Measurements from ENCODE around the gene TEAD1. TPM values are rescaled to one million over a fixed set of nuclear protein-coding genes. Genes with fewer than 3 reads are reported as not detected.

Gene TEAD1
- total and polyA plus RNA-seq, 9 of the 15 experiments (the other 6 are each of a cell fraction or from before 2014, with no cell fraction given) = 1.7 to 17.7 (median 10.8) TPM

GRCh38 chr11:12989428-12990161, 315.4 kb downstream of the TEAD1 start (continued):
- TF ChIP-seq CHD7 (IDR thresholded peaks at IDR 0.05; ENCODE audit: low read depth, low read length) (no peak), PHF20 (IDR thresholded peaks at IDR 0.05; ENCODE audit: partially characterized antibody) (no peak), ZNF707 (CRISPR knock-in tag; conservative IDR thresholded peaks at IDR 0.05) (no peak), ZBTB11 (CRISPR knock-in tag; IDR thresholded peaks at IDR 0.05) (peak in 1 of 3 experiments; percentile 43; a peak in 1 of 6 replicates), RCOR1 (IDR thresholded peaks at IDR 0.05; ENCODE audit: borderline replicate concordance in 1 of 2, low read depth in 2 of 2, low read length in 2 of 2) (peak; percentile 84 to 98), ZNF518B (CRISPR knock-in tag; IDR thresholded peaks at IDR 0.05) (no peak)
